Neural progenitor cell (in vitro differentiated cells): ENCODE measurements around the gene ZP1.

Experiments
- EZH2 ChIP-seq: fragments of 200-600 bp; sonication (generic); IDR thresholded peaks from 2 replicates; pipeline ENCODE4 v1.6.1; 2017; ENCODE audit warnings: antibody characterized with exemption, mild to moderate bottlenecking, moderate library complexity
- EZH2phosphoT487 ChIP-seq: fragments of 200-600 bp; sonication (generic); IDR thresholded peaks from 2 replicates; pipeline ENCODE4 v1.6.1; 2017; ENCODE audit warnings: antibody characterized with exemption
- TF ChIP-seq, protein P1 (sequence below): fragments of 200-600 bp; sonication (generic); IDR thresholded peaks from 2 replicates; pipeline ENCODE4 v1.5.1; 2017; ENCODE audit warnings: antibody characterized with exemption, mild to moderate bottlenecking

DNA sequence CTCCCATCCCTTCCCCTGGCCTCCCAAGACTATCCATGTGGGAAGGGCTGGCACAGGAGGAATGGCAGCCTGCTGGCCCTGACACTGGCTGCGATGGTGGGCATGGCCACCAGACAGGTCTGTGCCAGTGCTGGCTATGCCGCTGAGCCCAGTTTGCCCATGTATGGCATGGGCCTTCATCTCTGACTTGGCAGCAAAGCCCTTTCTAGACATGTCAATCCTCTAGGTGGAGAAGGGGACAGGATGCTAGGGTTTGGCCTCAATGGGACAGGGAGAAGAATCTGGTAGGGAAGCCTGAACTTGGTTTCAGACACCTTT lies 8.8 kb downstream of the ZP1 start:
- TF ChIP-seq, protein P1, sequence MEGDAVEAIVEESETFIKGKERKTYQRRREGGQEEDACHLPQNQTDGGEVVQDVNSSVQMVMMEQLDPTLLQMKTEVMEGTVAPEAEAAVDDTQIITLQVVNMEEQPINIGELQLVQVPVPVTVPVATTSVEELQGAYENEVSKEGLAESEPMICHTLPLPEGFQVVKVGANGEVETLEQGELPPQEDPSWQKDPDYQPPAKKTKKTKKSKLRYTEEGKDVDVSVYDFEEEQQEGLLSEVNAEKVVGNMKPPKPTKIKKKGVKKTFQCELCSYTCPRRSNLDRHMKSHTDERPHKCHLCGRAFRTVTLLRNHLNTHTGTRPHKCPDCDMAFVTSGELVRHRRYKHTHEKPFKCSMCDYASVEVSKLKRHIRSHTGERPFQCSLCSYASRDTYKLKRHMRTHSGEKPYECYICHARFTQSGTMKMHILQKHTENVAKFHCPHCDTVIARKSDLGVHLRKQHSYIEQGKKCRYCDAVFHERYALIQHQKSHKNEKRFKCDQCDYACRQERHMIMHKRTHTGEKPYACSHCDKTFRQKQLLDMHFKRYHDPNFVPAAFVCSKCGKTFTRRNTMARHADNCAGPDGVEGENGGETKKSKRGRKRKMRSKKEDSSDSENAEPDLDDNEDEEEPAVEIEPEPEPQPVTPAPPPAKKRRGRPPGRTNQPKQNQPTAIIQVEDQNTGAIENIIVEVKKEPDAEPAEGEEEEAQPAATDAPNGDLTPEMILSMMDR, result no peak
- TF ChIP-seq EZH2, result no peak
- TF ChIP-seq EZH2phosphoT487, result no peak
